Prostate gland (tissue), 2 donors: ENCODE data around the gene RAD54L. TPM values are rescaled to one million over a fixed set of nuclear protein-coding genes. Genes with fewer than 3 reads are reported as not detected.

Experiments
- DNase-seq: peaks from one replicate; pipeline ENCODE4 v3.0.0-alpha.2; 2019; ENCODE audit warnings: low spot score
- H3K27ac ChIP-seq, 2 donors: fragments of 200-600 bp; sonication (generic); 2 replicates each; pipeline ENCODE4 v1.5.1; 2017 to 2019
- H3K27me3 ChIP-seq: fragments of 200-600 bp; sonication (generic); replicated peaks from 2 replicates; pipeline ENCODE4 v1.5.1; 2019; ENCODE audit not compliant: insufficient read depth
- H3K36me3 ChIP-seq, 2 donors: fragments of 200-600 bp; sonication (generic); 1 replicate in 1 of 2; 2 replicates in 1 of 2; pipeline versions ENCODE4 v1.5.1 to v1.8.1; 2017 to 2019
- H3K4me1 ChIP-seq: fragments of 200-600 bp; sonication (generic); replicated peaks from 2 replicates; pipeline ENCODE4 v1.5.1; 2019
- H3K4me3 ChIP-seq, 2 donors: fragments of 200-600 bp; sonication (generic); 2 replicates each; pipeline ENCODE4 v1.5.1; 2017 to 2019
- H3K9me3 ChIP-seq: fragments of 200-600 bp; sonication (generic); 2 replicates; pipeline ENCODE4 v1.5.1; 2017
- CTCF ChIP-seq, 4 experiments: fragments of 200-600 bp in 2 of 4; fragments of 450-650 bp in 2 of 4; sonication (generic) in 2 of 4; IDR thresholded peaks; 1 replicate in 3 of 4; 2 replicates in 1 of 4; pipeline ENCODE4 v1.5.1; 2016 to 2019; ENCODE audit warnings: antibody characterized with exemption in 4 of 4, mild to moderate bottlenecking in 2 of 4, moderate library complexity in 2 of 4
- POLR2A ChIP-seq: fragments of 450-650 bp; IDR thresholded peaks from one replicate; pipeline ENCODE4 v1.6.1; 2016; ENCODE audit warnings: antibody characterized with exemption, mild to moderate bottlenecking
- POLR2AphosphoS5 ChIP-seq: sonication (generic); formaldehyde crosslinking; IDR thresholded peaks from one replicate; pipeline ENCODE4 v1.6.1; 2017; ENCODE audit warnings: antibody characterized with exemption
- WGBS: methylation state at CpG from one replicate; pipeline ENCODE4 v1.1.5; 2018; 5-methylcytosine and 5-hydroxymethylcytosine counted together
- intact Hi-C: fragments of 100-400 bp; cut with DNase I; formaldehyde crosslinking; loops from one replicate; pipeline ENCODE4 v1.14.2; 2022
- total RNA-seq, 2 donors: library from RNA; depleted of rRNA; stranded (reverse); fragments of >200 nt; gene quantifications; one replicate each; pipeline ENCODE4 v1.1.0, GENCODE V29; 2016

The RAD54L gene
- total RNA-seq, 2 donors from 2014 or later: 8.2 to 8.4 TPM

DNA sequence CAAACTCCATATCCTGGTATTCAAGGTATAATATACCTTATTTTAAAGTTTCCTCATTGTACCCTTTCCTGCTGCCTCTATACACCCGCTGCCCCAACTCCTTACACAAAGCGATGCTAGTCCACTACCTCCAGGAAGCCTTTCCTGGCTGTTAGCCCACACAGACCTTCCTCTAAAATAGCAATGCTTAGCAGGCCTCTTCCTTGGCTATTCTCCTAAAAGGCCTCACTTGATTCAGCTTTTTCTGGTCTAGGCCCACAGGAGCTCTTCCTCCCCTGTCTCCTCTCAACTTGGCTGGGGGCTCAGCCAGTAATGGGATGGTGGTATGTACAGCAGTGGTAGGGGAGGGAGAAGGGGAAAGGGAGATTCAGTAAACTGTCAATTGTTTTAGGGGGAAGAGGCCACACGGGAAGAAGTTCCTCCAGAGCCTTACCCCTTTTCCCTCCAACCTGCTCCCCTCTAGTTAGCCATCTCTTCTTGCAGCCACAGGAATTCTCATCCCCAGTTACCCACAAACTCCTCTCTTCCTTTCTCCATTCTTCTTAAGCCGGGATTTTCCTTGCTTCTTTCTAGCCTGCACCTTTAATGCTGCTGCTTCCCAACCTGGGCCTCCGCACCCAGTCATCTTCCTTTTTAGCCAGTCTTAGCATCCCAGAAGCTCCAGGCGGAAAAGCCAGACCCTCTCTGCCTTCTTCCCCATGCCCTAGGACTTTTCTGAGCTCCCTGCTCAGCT lies 53.3 kb downstream of the RAD54L start:
- intact Hi-C loops: no loop called here

GRCh38 chr1:46301406-46301807 lies 53.8 kb downstream of the RAD54L start:
- no peak for DNase-seq
- intact Hi-C loops: no loop called here
- H3K4me1 ChIP-seq: peaks cover 12% of the 10 kb centered on the region
- no peak for TF ChIP-seq CTCF (IDR thresholded peaks at IDR 0.05)
- TF ChIP-seq POLR2AphosphoS5: no peak
- no peak for TF ChIP-seq POLR2A
- H3K36me3 ChIP-seq: peaks cover 2 to 3% of the 10 kb centered on the region in 2 donors
- H3K27me3 ChIP-seq: no peaks in the 10 kb centered on the region
- H3K9me3 ChIP-seq: no peaks in the 10 kb centered on the region
- WGBS: 3% methylated on average over 17 of the region's 17 CpGs
- H3K27ac ChIP-seq: peak overlapping the region; percentile 96 to 98
- H3K4me3 ChIP-seq: peak overlapping the region; percentile 83 to 92

More for the DNA sequence above, 53.3 kb downstream of the RAD54L start:
- Histone ChIP-seq H3K27me3 (no peaks in the 10 kb centered on the region), H3K4me3 (peak overlapping the region; percentile 83 to 92), H3K4me1 (peaks cover 12% of the 10 kb centered on the region), H3K36me3 (peaks cover 3 to 6% of the 10 kb centered on the region in 2 donors), H3K9me3 (no peaks in the 10 kb centered on the region), H3K27ac (peak overlapping the region; percentile 96 to 98)
- TF ChIP-seq POLR2AphosphoS5: no peak
- no peak for TF ChIP-seq POLR2A
- no peak for TF ChIP-seq CTCF (IDR thresholded peaks at IDR 0.05)
- peak; percentile 8 for DNase-seq
- WGBS: 30% methylated on average over 6 of the region's 6 CpGs

- Histone ChIP-seq H3K4me1 (peaks cover 12% of the 10 kb centered on the region), H3K9me3 (no peaks in the 10 kb centered on the region), H3K4me3 (peak overlapping the region; percentile 83 to 92), H3K36me3 (peaks cover 0 to 3% of the 10 kb centered on the region in 2 donors), H3K27me3 (no peaks in the 10 kb centered on the region), H3K27ac (peak overlapping the region; percentile 96 to 98)
- under 1% methylated on average over 78 of the region's 79 CpGs for whole genome bisulfite sequencing
- peak; percentile 32 for DNase-seq
- intact Hi-C loops: no loop called here
- no peak for TF ChIP-seq POLR2AphosphoS5
- no peak for TF ChIP-seq POLR2A
- peak in 1 of 4 experiments; percentile 35 for TF ChIP-seq CTCF (IDR thresholded peaks at IDR 0.05)
Measured at GRCh38 chr1:46301808-46302640, 54.5 kb downstream of the RAD54L start.

GRCh38 chr1:46302641-46303037 lies 55.1 kb downstream of the RAD54L start:
- no peaks in the 10 kb centered on the region for H3K27me3 ChIP-seq
- H3K27ac ChIP-seq: peak overlapping the region; percentile 96 to 98
- WGBS: under 1% methylated on average over 32 of the region's 32 CpGs
- intact Hi-C loops: no loop called here
- TF ChIP-seq CTCF (IDR thresholded peaks at IDR 0.05) (no peak), POLR2AphosphoS5 (no peak), POLR2A (no peak)
- DNase-seq: peak; percentile 30
- H3K4me1 ChIP-seq: peaks cover 12% of the 10 kb centered on the region
- H3K9me3 ChIP-seq: no peaks in the 10 kb centered on the region
- H3K4me3 ChIP-seq: peak overlapping the region; percentile 83 to 92
- H3K36me3 ChIP-seq: no peaks in the 10 kb centered on the region
